HepG2 (cell line): Measurements from ENCODE around the gene SALL4. TPM values are rescaled to one million over a fixed set of nuclear protein-coding genes. Genes with fewer than 3 reads are reported as not detected.

Source experiments
- BCL6 ChIP-seq: IDR thresholded peaks from 2 replicates; pipeline ENCODE4 v1.6.1; 2016; ENCODE audit warnings: missing genetic modification reagents, missing compliant biosample characterization
- FLYWCH1 ChIP-seq: sonication (generic); formaldehyde crosslinking; IDR thresholded peaks from 2 replicates; pipeline ENCODE4 v1.8.1; 2023; ENCODE audit warnings: mild to moderate bottlenecking, missing genetic modification reagents
- HOXA5 ChIP-seq: sonication (generic); formaldehyde crosslinking; IDR thresholded peaks from 2 replicates; pipeline ENCODE4 v1.4.0; 2020; ENCODE audit warnings: missing genetic modification reagents
- MBD4 ChIP-seq: IDR thresholded peaks from 2 replicates; pipeline ENCODE4 v1.6.1; 2012; ENCODE audit warnings: low read length, inconsistent platforms, borderline replicate concordance
- ZNF232 ChIP-seq: sonication (generic); formaldehyde crosslinking; IDR thresholded peaks from 2 replicates; pipeline ENCODE4 v1.4.0; 2020; ENCODE audit warnings: missing genetic modification reagents, borderline replicate concordance
- ZNF619 ChIP-seq: sonication (generic); formaldehyde crosslinking; IDR thresholded peaks from 2 replicates; pipeline ENCODE4 v1.4.0; 2020; ENCODE audit warnings: mild to moderate bottlenecking, missing genetic modification reagents
- ZNF709 ChIP-seq: sonication (generic); formaldehyde crosslinking; IDR thresholded peaks from 2 replicates; pipeline ENCODE4 v1.5.0; 2020; ENCODE audit warnings: mild to moderate bottlenecking, missing genetic modification reagents
- ZNF713 ChIP-seq: sonication (generic); formaldehyde crosslinking; IDR thresholded peaks from 2 replicates; pipeline ENCODE4 v1.4.0; 2020; ENCODE audit warnings: mild to moderate bottlenecking, missing genetic modification reagents
- polyA plus RNA-seq, 8 experiments: library from polyadenylated mRNA; depleted of rRNA in 3 of 8; stranded (reverse) in 7 of 8; unstranded in 1 of 8; fragments of >200 nt; fragmentation: Illumina TruSeq in 4 of 8; extraction: Trizol in 4 of 8; gene quantifications; 2 replicates each; pipeline versions ENCODE4 v1.2.1 to v1.2.3, GENCODE V29; 2011 to 2016; ENCODE audit warnings: low read depth in 4 of 8, missing spikeins in 1 of 8, mixed read lengths in 1 of 8; ENCODE audit not compliant: insufficient read depth in 1 of 8
- total RNA-seq, 5 experiments: library from RNA; depleted of rRNA; stranded (reverse); fragments of >200 nt; fragmentation: Illumina TruSeq; extraction: Trizol; gene quantifications; 2 replicates each; pipeline ENCODE4 v1.2.3, GENCODE V29; 2016; ENCODE audit warnings: low read depth in 1 of 5
- TF ChIP-seq, protein P1 (sequence below): IDR thresholded peaks from 2 replicates; pipeline ENCODE4 v1.6.1; 2016; ENCODE audit warnings: mild to moderate bottlenecking
- TF ChIP-seq, protein P2 (sequence below): sonication (generic); formaldehyde crosslinking; IDR thresholded peaks from 2 replicates; pipeline ENCODE4 v1.5.0; 2020; ENCODE audit warnings: mild to moderate bottlenecking, missing genetic modification reagents
- TF ChIP-seq, protein P3 (sequence below): sonication (generic); formaldehyde crosslinking; IDR thresholded peaks from 2 replicates; pipeline ENCODE4 v1.5.1; 2020; ENCODE audit warnings: mild to moderate bottlenecking, moderate library complexity, missing genetic modification reagents
- TF ChIP-seq, protein P4 (sequence below): sonication (generic); formaldehyde crosslinking; conservative IDR thresholded peaks from 2 replicates; pipeline ENCODE4 v1.8.0; 2022; ENCODE audit warnings: mild to moderate bottlenecking, moderate library complexity, missing genetic modification reagents
- TF ChIP-seq, protein P5 (sequence below): IDR thresholded peaks from 2 replicates; pipeline ENCODE4 v1.6.1; 2016; ENCODE audit warnings: low read depth, borderline replicate concordance
- TF ChIP-seq, protein P6 (sequence below), 2 experiments: sonication (generic) in 1 of 2; formaldehyde crosslinking in 1 of 2; IDR thresholded peaks; 2 replicates each; pipeline versions ENCODE4 v1.6.1 to v1.9.0; 2014 to 2022; ENCODE audit warnings: antibody characterized with exemption in 1 of 2, borderline replicate concordance in 1 of 2, inconsistent platforms in 1 of 2, low read depth in 1 of 2, missing genetic modification reagents in 1 of 2

SALL4 gene
- total and polyA plus RNA-seq, 2 of the 13 experiments (the other 11 are each of a cell fraction or from before 2014, with no cell fraction given) = 0.33 to 1.8 TPM

DNA sequence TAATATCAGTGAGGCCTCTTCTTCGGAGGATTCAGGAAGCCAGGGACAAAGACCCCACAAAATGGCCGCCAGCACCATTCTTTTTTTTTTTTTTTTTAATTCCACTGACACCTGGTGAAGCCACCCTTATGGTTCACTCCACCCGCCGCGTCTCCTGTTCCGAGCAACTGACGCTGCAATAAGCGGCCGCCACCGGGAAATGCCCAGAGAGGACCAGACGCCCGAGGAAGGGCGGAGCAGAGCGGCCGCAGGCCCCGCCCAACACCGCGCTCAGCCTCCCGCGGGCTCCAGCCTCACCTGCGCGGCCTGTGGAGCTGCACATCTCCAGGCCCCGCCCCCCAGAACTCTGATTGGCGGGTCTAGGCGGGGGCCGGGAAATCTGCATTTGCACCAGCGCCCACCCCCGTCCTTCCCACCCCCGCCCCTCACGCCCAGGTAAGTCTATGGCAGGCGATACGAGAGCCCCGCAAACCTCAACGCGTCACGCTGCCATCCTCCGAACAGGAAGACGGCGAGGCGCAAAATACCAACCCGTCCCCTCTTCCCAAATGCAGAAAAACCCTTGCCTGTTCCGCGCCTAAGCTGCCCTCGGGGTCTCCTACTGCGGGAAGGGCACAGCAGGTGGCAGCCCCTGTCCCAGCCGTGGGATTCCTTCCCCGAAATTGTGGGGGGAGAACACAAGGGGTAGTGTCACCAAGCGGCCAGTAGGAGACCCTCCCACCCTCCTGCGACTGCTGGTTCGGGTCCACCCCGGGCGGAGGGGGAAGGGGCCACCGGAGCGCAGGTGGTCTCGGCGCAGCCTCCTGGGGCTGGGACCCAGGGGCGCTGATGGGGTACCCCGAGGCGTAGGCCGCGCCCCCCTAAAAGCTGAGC lies 35.1 kb downstream of the SALL4 start (continued):
- TF ChIP-seq, protein P1, sequence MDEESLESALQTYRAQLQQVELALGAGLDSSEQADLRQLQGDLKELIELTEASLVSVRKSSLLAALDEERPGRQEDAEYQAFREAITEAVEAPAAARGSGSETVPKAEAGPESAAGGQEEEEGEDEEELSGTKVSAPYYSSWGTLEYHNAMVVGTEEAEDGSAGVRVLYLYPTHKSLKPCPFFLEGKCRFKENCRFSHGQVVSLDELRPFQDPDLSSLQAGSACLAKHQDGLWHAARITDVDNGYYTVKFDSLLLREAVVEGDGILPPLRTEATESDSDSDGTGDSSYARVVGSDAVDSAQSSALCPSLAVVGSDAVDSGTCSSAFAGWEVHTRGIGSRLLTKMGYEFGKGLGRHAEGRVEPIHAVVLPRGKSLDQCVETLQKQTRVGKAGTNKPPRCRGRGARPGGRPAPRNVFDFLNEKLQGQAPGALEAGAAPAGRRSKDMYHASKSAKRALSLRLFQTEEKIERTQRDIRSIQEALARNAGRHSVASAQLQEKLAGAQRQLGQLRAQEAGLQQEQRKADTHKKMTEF (CRISPR knock-in tag) = peak; percentile 46; the same call in 1 of the 2 replicates
- TF ChIP-seq MBD4 (no peak), ZNF619 (CRISPR knock-in tag) (peak; percentile 76; the same call in 1 of the 2 replicates), ZNF713 (CRISPR knock-in tag) (no peak), BCL6 (peak; percentile 43), ZNF709 (CRISPR knock-in tag) (0 out of 2 replicates have a peak, but pooled peaks have one; percentile 51), HOXA5 (peak; percentile 47; the same call in 1 of the 2 replicates), ZNF232 (CRISPR knock-in tag) (peak; percentile 26), FLYWCH1 (CRISPR knock-in tag) (no peak; the same call in 1 of the 2 replicates)
- TF ChIP-seq, protein P2, sequence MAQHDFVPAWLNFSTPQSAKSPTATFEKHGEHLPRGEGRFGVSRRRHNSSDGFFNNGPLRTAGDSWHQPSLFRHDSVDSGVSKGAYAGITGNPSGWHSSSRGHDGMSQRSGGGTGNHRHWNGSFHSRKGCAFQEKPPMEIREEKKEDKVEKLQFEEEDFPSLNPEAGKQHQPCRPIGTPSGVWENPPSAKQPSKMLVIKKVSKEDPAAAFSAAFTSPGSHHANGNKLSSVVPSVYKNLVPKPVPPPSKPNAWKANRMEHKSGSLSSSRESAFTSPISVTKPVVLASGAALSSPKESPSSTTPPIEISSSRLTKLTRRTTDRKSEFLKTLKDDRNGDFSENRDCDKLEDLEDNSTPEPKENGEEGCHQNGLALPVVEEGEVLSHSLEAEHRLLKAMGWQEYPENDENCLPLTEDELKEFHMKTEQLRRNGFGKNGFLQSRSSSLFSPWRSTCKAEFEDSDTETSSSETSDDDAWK (CRISPR knock-in tag) = no peak
- TF ChIP-seq, protein P3, sequence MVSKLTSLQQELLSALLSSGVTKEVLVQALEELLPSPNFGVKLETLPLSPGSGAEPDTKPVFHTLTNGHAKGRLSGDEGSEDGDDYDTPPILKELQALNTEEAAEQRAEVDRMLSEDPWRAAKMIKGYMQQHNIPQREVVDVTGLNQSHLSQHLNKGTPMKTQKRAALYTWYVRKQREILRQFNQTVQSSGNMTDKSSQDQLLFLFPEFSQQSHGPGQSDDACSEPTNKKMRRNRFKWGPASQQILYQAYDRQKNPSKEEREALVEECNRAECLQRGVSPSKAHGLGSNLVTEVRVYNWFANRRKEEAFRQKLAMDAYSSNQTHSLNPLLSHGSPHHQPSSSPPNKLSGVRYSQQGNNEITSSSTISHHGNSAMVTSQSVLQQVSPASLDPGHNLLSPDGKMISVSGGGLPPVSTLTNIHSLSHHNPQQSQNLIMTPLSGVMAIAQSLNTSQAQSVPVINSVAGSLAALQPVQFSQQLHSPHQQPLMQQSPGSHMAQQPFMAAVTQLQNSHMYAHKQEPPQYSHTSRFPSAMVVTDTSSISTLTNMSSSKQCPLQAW (CRISPR knock-in tag) = peak; percentile 65
- TF ChIP-seq, protein P4, sequence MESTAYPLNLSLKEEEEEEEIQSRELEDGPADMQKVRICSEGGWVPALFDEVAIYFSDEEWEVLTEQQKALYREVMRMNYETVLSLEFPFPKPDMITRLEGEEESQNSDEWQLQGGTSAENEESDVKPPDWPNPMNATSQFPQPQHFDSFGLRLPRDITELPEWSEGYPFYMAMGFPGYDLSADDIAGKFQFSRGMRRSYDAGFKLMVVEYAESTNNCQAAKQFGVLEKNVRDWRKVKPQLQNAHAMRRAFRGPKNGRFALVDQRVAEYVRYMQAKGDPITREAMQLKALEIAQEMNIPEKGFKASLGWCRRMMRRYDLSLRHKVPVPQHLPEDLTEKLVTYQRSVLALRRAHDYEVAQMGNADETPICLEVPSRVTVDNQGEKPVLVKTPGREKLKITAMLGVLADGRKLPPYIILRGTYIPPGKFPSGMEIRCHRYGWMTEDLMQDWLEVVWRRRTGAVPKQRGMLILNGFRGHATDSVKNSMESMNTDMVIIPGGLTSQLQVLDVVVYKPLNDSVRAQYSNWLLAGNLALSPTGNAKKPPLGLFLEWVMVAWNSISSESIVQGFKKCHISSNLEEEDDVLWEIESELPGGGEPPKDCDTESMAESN (CRISPR knock-in tag) = peak; percentile 18; the same call in 1 of the 2 replicates
- TF ChIP-seq, protein P5, sequence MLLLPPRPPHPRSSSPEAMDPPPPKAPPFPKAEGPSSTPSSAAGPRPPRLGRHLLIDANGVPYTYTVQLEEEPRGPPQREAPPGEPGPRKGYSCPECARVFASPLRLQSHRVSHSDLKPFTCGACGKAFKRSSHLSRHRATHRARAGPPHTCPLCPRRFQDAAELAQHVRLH (CRISPR knock-in tag) = peak; percentile 27; the same call in 1 of the 2 replicates
- TF ChIP-seq, protein P6, sequence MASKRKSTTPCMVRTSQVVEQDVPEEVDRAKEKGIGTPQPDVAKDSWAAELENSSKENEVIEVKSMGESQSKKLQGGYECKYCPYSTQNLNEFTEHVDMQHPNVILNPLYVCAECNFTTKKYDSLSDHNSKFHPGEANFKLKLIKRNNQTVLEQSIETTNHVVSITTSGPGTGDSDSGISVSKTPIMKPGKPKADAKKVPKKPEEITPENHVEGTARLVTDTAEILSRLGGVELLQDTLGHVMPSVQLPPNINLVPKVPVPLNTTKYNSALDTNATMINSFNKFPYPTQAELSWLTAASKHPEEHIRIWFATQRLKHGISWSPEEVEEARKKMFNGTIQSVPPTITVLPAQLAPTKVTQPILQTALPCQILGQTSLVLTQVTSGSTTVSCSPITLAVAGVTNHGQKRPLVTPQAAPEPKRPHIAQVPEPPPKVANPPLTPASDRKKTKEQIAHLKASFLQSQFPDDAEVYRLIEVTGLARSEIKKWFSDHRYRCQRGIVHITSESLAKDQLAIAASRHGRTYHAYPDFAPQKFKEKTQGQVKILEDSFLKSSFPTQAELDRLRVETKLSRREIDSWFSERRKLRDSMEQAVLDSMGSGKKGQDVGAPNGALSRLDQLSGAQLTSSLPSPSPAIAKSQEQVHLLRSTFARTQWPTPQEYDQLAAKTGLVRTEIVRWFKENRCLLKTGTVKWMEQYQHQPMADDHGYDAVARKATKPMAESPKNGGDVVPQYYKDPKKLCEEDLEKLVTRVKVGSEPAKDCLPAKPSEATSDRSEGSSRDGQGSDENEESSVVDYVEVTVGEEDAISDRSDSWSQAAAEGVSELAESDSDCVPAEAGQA (IDR thresholded peaks at IDR 0.05; ENCODE audit: low read depth) = no peak
- TF ChIP-seq, protein P6 (CRISPR knock-in tag; IDR thresholded peaks at IDR 0.05; ENCODE audit: borderline replicate concordance) = no peak
